A549 treated with DMSO at 1 μM for 4 hours (cell line): ENCODE data around the gene FAM133A. TPM values are rescaled to one million over a fixed set of nuclear protein-coding genes. Genes with fewer than 3 reads are reported as not detected.

Source experiments
- total RNA-seq: library from RNA; stranded (reverse); fragments of 200-300 nt; extraction: Qiagen RNA extraction; gene quantifications from 5 replicates; pipeline ENCODE4 v1.2.3, GENCODE V29; 2022; ENCODE audit warnings: low read depth

The FAM133A gene
- total RNA-seq, result 0.69 to 1.1 TPM (median 0.87 TPM) in 5 replicates

DNA sequence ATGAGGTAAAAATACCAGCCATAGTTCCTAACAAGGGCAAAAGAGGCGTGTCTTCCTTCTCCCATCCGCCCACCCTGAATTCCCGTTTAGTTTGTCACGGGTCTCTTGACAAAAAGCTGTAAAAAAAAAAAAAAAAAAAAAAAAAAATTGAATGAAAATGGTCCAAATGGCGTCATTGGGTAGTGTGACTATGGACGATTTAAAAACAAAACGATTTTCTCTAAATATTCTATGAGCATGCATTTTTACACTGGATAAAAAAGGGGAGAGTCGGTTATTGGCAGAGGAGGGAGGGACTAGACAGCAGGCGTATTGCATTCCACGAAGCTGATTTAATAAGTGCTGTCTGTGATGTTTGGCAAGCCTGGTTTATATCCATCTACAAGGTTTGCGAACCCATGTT, at the start of gene FAM133A:
Gene FAM133A, plus strand, starts transcription at position 338 of the 403 bp plus-strand sequence. CDS start 35,214 bp downstream, outside the sequence.

DNA sequence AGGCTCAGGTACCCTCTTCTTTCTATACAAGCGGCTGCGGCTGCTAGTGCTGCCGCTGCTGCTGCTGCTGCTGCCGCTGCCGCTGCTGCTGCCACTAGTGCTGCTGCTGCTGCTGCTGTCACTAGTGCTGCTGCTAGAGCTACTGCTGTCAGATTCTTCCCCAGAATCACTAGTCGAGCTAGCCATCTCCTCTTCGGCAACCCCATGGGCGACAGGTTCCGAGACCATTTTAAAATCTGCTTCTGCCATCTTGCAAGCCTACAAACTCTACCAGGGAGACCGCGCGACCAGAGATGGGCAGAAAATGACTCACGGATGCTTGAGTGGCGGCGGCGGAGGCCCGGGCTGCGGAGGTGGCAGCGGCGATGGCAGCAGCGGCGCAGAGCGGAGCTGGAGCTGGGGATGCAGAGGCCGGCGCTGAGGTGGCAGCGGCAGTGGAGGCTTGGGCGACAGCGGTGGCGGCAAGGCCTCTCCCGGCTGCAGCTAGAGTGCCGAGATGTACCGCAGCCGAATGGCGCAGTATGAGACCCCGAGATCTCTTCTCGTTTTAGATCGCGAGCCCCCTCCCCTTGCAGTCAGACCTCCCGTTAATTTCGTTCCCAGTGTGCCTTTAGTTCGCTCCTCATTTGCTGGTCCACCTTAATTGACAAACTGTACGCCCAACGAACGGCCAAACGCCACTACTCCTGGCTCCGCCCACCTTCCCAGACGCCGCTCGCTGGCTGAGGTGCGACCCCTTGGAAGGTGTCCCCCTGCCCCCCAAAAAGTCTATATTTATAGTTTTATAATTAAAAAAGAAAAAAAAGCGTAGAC, 744 bp upstream of the FAM133A start, which contains the start of gene NAP1L3:
Gene NAP1L3, minus strand, starts transcription at position 523 of the 813 bp plus-strand sequence. Its CDS starts 274 bp downstream, at position 249.

Other genes with a start within 250 kb of the FAM133A start
- 0.22 to 0.61 TPM (median 0.40 TPM) in 5 replicates for gene NAP1L3, start 628 bp upstream of the FAM133A start, total RNA-seq